ENCODE results near the gene TGM6.
"Not testable (repeated sequence)": the region's sequence is repeated elsewhere in the genome, so short reads cannot be mapped to it uniquely, and the experiment has no call there.

TGM6 gene

GRCh38 chr20:2396241-2396814 lies 15.6 kb downstream of the TGM6 start:
- no peak for DNase-seq (ENCODE audit: extremely low spot score, insufficient read length, low read depth)
- no peak for FAIRE-seq

GRCh38 chr20:2397091-2397490 lies 16.4 kb downstream of the TGM6 start:
- DNase-seq (ENCODE audit: extremely low spot score, insufficient read length, low read depth) (no peak), FAIRE-seq (no peak)

- no peak for DNase-seq (ENCODE audit: extremely low spot score, insufficient read length, low read depth)
- FAIRE-seq: no peak
These were observed 17.0 kb downstream of the TGM6 start for GRCh38 chr20:2397595-2398145.

GRCh38 chr20:2398449-2398848 lies 17.7 kb downstream of the TGM6 start:
- no peak for FAIRE-seq

GRCh38 chr20:2399390-2399789 lies 18.7 kb downstream of the TGM6 start:
- DNase-seq (ENCODE audit: extremely low spot score, insufficient read length, low read depth) (no peak), FAIRE-seq (no peak)

More at GRCh38 chr20:2398449-2398848, 17.7 kb downstream of the TGM6 start:
- no peak for DNase-seq (ENCODE audit: extremely low spot score, insufficient read length, low read depth)

GRCh38 chr20:2400290-2400689 lies 19.6 kb downstream of the TGM6 start:
- FAIRE-seq (no peak), DNase-seq (ENCODE audit: extremely low spot score, insufficient read length, low read depth) (no peak)

GRCh38 chr20:2401527-2401926 lies 20.8 kb downstream of the TGM6 start:
- FAIRE-seq (no peak), DNase-seq (ENCODE audit: extremely low spot score, insufficient read length, low read depth) (no peak)

- FAIRE-seq (no peak), DNase-seq (ENCODE audit: extremely low spot score, insufficient read length, low read depth) (no peak)
These were observed 21.7 kb downstream of the TGM6 start for GRCh38 chr20:2402271-2402980.

- no peak for FAIRE-seq
- no peak for DNase-seq (ENCODE audit: extremely low spot score, insufficient read length, low read depth)
These were observed 22.8 kb downstream of the TGM6 start for GRCh38 chr20:2403291-2404052.

- no peak for DNase-seq (ENCODE audit: extremely low spot score, insufficient read length, low read depth)
- FAIRE-seq: no peak
These were observed 25.0 kb downstream of the TGM6 start for GRCh38 chr20:2405693-2406065.

GRCh38 chr20:2407355-2407754 lies 26.7 kb downstream of the TGM6 start:
- DNase-seq (ENCODE audit: extremely low spot score, insufficient read length, low read depth); FAIRE-seq: not testable (repeated sequence)

GRCh38 chr20:2408111-2408510 lies 27.4 kb downstream of the TGM6 start:
- DNase-seq (ENCODE audit: extremely low spot score, insufficient read length, low read depth) (no peak), FAIRE-seq (no peak)

- DNase-seq (ENCODE audit: extremely low spot score, insufficient read length, low read depth) (no peak), FAIRE-seq (no peak)
These were observed 36.0 kb downstream of the TGM6 start for GRCh38 chr20:2416541-2417212.

- no peak for DNase-seq (ENCODE audit: extremely low spot score, insufficient read length, low read depth)
- no peak for FAIRE-seq
These were observed 36.5 kb downstream of the TGM6 start for GRCh38 chr20:2417213-2417541.

GRCh38 chr20:2418388-2418787 lies 37.7 kb downstream of the TGM6 start:
- FAIRE-seq: no peak
- no peak for DNase-seq (ENCODE audit: extremely low spot score, insufficient read length, low read depth)

- FAIRE-seq (no peak), DNase-seq (ENCODE audit: extremely low spot score, insufficient read length, low read depth) (no peak)
These were observed 39.8 kb downstream of the TGM6 start for GRCh38 chr20:2420510-2420909.

- FAIRE-seq (no peak), DNase-seq (ENCODE audit: extremely low spot score, insufficient read length, low read depth) (no peak)
These were observed 40.5 kb downstream of the TGM6 start for GRCh38 chr20:2421247-2421646.

- DNase-seq (ENCODE audit: extremely low spot score, insufficient read length, low read depth) (no peak), FAIRE-seq (no peak)
These were observed 48.4 kb downstream of the TGM6 start for GRCh38 chr20:2429051-2429450.

- DNase-seq (ENCODE audit: extremely low spot score, insufficient read length, low read depth): no peak
- no peak for FAIRE-seq
These were observed 49.8 kb downstream of the TGM6 start for GRCh38 chr20:2430538-2430937.

GRCh38 chr20:2431185-2431584 lies 50.5 kb downstream of the TGM6 start:
- no peak for FAIRE-seq
- DNase-seq (ENCODE audit: extremely low spot score, insufficient read length, low read depth): no peak

- DNase-seq (ENCODE audit: extremely low spot score, insufficient read length, low read depth) (no peak), FAIRE-seq (no peak)
These were observed 66.1 kb downstream of the TGM6 start for GRCh38 chr20:2446845-2447244.
